Measurements from ENCODE around the gene FNDC10.
"Not testable (repeated sequence)": the region's sequence is repeated elsewhere in the genome, so short reads cannot be mapped to it uniquely, and the experiment has no call there.

Gene FNDC10

GRCh38 chr1:1599030-1599934, 653 bp downstream of the FNDC10 start:
- peak overlapping the region; percentile 33 for H3K4me3 ChIP-seq (ENCODE audit: low read depth, low read length)

GRCh38 chr1:1598720-1599029, 1.3 kb downstream of the FNDC10 start:
- H3K4me3 ChIP-seq (ENCODE audit: low read depth, low read length), result no peak overlapping the region

GRCh38 chr1:1598051-1598719, 1.8 kb downstream of the FNDC10 start:
- H3K4me3 ChIP-seq (ENCODE audit: low read depth, low read length), result no peak overlapping the region

- H3K4me3 ChIP-seq (ENCODE audit: low read depth, low read length), result no peak overlapping the region
Observed at GRCh38 chr1:1597275-1597930, 2.5 kb downstream of the FNDC10 start.

- H3K4me3 ChIP-seq (ENCODE audit: low read depth, low read length), result no peak overlapping the region
Observed at GRCh38 chr1:1596493-1597274, 3.3 kb downstream of the FNDC10 start.

- not testable (repeated sequence) for H3K4me3 ChIP-seq (ENCODE audit: low read depth, low read length)
Observed at GRCh38 chr1:1595341-1595740, 4.6 kb downstream of the FNDC10 start.

- H3K4me3 ChIP-seq (ENCODE audit: low read depth, low read length), result no peak overlapping the region
Observed at GRCh38 chr1:1594602-1595260, 5.2 kb downstream of the FNDC10 start.

- no peak overlapping the region for H3K4me3 ChIP-seq (ENCODE audit: low read depth, low read length)
Observed at GRCh38 chr1:1593834-1594601, 5.9 kb downstream of the FNDC10 start.

- H3K4me3 ChIP-seq (ENCODE audit: low read depth, low read length), result no peak overlapping the region
Observed at GRCh38 chr1:1591452-1591851, 8.5 kb downstream of the FNDC10 start.

- H3K4me3 ChIP-seq (ENCODE audit: low read depth, low read length), result no peak overlapping the region
Observed at GRCh38 chr1:1583347-1584010, 16.5 kb downstream of the FNDC10 start.

- no peak overlapping the region for H3K4me3 ChIP-seq (ENCODE audit: low read depth, low read length)
Observed at GRCh38 chr1:1582585-1583346, 17.2 kb downstream of the FNDC10 start.

GRCh38 chr1:1578371-1578940, 21.5 kb downstream of the FNDC10 start:
- no peak overlapping the region for H3K4me3 ChIP-seq (ENCODE audit: low read depth, low read length)

- H3K4me3 ChIP-seq (ENCODE audit: low read depth, low read length), result no peak overlapping the region
Observed at GRCh38 chr1:1577367-1578011, 22.4 kb downstream of the FNDC10 start.

- peak within 1 kb of the TSS; percentile 94 for H3K4me3 ChIP-seq (ENCODE audit: low read depth, low read length)
Observed at GRCh38 chr1:1574721-1575537, 25.0 kb downstream of the FNDC10 start, which contains the start of gene SSU72. TSS of gene SSU72 (minus strand) at chr1:1574863. CDS start at chr1:1574557, 306 bp downstream.

GRCh38 chr1:1573843-1574720, 25.9 kb downstream of the FNDC10 start:
- peak overlapping the region; percentile 94 for H3K4me3 ChIP-seq (ENCODE audit: low read depth, low read length)

GRCh38 chr1:1569341-1569740, 30.6 kb downstream of the FNDC10 start:
- H3K4me3 ChIP-seq (ENCODE audit: low read depth, low read length), result no peak overlapping the region

All from iPS-11a (cell line).